Measurements from ENCODE around the gene CACNA2D1. TPM values are rescaled to one million over a fixed set of nuclear protein-coding genes. Genes with fewer than 3 reads are reported as not detected.

The CACNA2D1 gene
- total RNA-seq, 1 donor from 2014 or later = 20.7 TPM

GRCh38 chr7:82404094-82404493, 39.5 kb downstream of the CACNA2D1 start:
- no peak overlapping the region for H3K4me3 Mint-ChIP-seq (ENCODE audit: unreplicated experiment)
- DNase-seq (ENCODE audit: low spot score) = no peak
- H3K9me3 Mint-ChIP-seq (ENCODE audit: unreplicated experiment) = no peaks in the 10 kb centered on the region
- TF ChIP-seq CTCF (IDR thresholded peaks at IDR 0.05; ENCODE audit: unreplicated experiment) = no peak
- H3K36me3 Mint-ChIP-seq (ENCODE audit: low read depth, unreplicated experiment) = no peaks in the 10 kb centered on the region
- H3K27me3 Mint-ChIP-seq (ENCODE audit: unreplicated experiment) = no peaks in the 10 kb centered on the region
- H3K4me1 Mint-ChIP-seq (ENCODE audit: unreplicated experiment) = no peaks in the 10 kb centered on the region
- H3K27ac Mint-ChIP-seq (ENCODE audit: unreplicated experiment) = no peak overlapping the region

GRCh38 chr7:82397879-82398524, 45.6 kb downstream of the CACNA2D1 start:
- H3K4me1 Mint-ChIP-seq (ENCODE audit: unreplicated experiment) = no peaks in the 10 kb centered on the region
- DNase-seq (ENCODE audit: low spot score) = no peak
- no peaks in the 10 kb centered on the region for H3K27me3 Mint-ChIP-seq (ENCODE audit: unreplicated experiment)
- TF ChIP-seq CTCF (IDR thresholded peaks at IDR 0.05; ENCODE audit: unreplicated experiment) = no peak
- H3K27ac Mint-ChIP-seq (ENCODE audit: unreplicated experiment) = no peak overlapping the region
- no peaks in the 10 kb centered on the region for H3K9me3 Mint-ChIP-seq (ENCODE audit: unreplicated experiment)
- H3K4me3 Mint-ChIP-seq (ENCODE audit: unreplicated experiment) = no peak overlapping the region
- H3K36me3 Mint-ChIP-seq (ENCODE audit: low read depth, unreplicated experiment) = no peaks in the 10 kb centered on the region

- DNase-seq (ENCODE audit: low spot score) = no peak
- Mint-ChIP-seq H3K9me3 (ENCODE audit: unreplicated experiment) (peaks cover 7% of the 10 kb centered on the region), H3K36me3 (ENCODE audit: low read depth, unreplicated experiment) (peaks cover 7% of the 10 kb centered on the region), H3K27ac (ENCODE audit: unreplicated experiment) (no peak overlapping the region), H3K27me3 (ENCODE audit: unreplicated experiment) (no peaks in the 10 kb centered on the region), H3K4me1 (ENCODE audit: unreplicated experiment) (no peaks in the 10 kb centered on the region), H3K4me3 (ENCODE audit: unreplicated experiment) (no peak overlapping the region)
- TF ChIP-seq CTCF (IDR thresholded peaks at IDR 0.05; ENCODE audit: unreplicated experiment) = no peak
These were observed 47.2 kb downstream of the CACNA2D1 start for GRCh38 chr7:82396343-82396742.

- Mint-ChIP-seq H3K27me3 (ENCODE audit: unreplicated experiment) (no peaks in the 10 kb centered on the region), H3K27ac (ENCODE audit: unreplicated experiment) (no peak overlapping the region)
These were observed 48.4 kb downstream of the CACNA2D1 start for GRCh38 chr7:82395147-82395546.

More at GRCh38 chr7:82395147-82395546, 48.4 kb downstream of the CACNA2D1 start:
- Mint-ChIP-seq H3K4me3 (ENCODE audit: unreplicated experiment) (no peak overlapping the region), H3K4me1 (ENCODE audit: unreplicated experiment) (no peaks in the 10 kb centered on the region), H3K36me3 (ENCODE audit: low read depth, unreplicated experiment) (peaks cover 7% of the 10 kb centered on the region), H3K9me3 (ENCODE audit: unreplicated experiment) (peaks cover 7% of the 10 kb centered on the region)
- no peak for DNase-seq (ENCODE audit: low spot score)
- TF ChIP-seq CTCF (IDR thresholded peaks at IDR 0.05; ENCODE audit: unreplicated experiment) = no peak

All from endothelial cell (in vitro differentiated cells).